K562 (cell line): Measurements from ENCODE around the gene NTSR1. TPM values are rescaled to one million over a fixed set of nuclear protein-coding genes. Genes with fewer than 3 reads are reported as not detected.

ENCODE experiments used
- E2F3 ChIP-seq: fragments of 250-450 bp; sonication (Bioruptor Pico); IDR thresholded peaks from 2 replicates; pipeline ENCODE4 v1.4.0; 2020; ENCODE audit warnings: mild to moderate bottlenecking
- EP300 ChIP-seq: IDR thresholded peaks from 2 replicates; pipeline ENCODE4 v1.6.1; 2012; ENCODE audit warnings: low read length, improper control_type of control experiment
- ETV6 ChIP-seq, 3 experiments: fragments of 150-350 bp in 1 of 3; sonication (generic) in 1 of 3; formaldehyde crosslinking in 1 of 3; IDR thresholded peaks; 2 replicates each; pipeline versions ENCODE4 v1.6.1 to v1.8.0; 2014 to 2022; ENCODE audit warnings: borderline replicate concordance in 2 of 3, low read depth in 2 of 3, antibody characterized with exemption in 1 of 3, low read length in 1 of 3, mild to moderate bottlenecking in 1 of 3, missing genetic modification reagents in 1 of 3
- FOXJ3 ChIP-seq: sonication (generic); formaldehyde crosslinking; IDR thresholded peaks from 2 replicates; pipeline ENCODE4 v1.4.0; 2020; ENCODE audit warnings: mild to moderate bottlenecking, missing genetic modification reagents
- KAT8 ChIP-seq: fragments of 450-650 bp; IDR thresholded peaks from 2 replicates; pipeline ENCODE4 v1.6.1; 2016; ENCODE audit warnings: low read depth, mild to moderate bottlenecking
- KLF13 ChIP-seq: fragments of 450-650 bp; IDR thresholded peaks from 2 replicates; pipeline ENCODE4 v1.6.1; 2016; ENCODE audit warnings: missing genetic modification characterization, low read depth, mild to moderate bottlenecking, missing compliant biosample characterization, moderate library complexity, borderline replicate concordance
- MCM5 ChIP-seq: fragments of 450-650 bp; IDR thresholded peaks from 2 replicates; pipeline ENCODE4 v1.6.1; 2016; ENCODE audit warnings: low read depth
- PHF20 ChIP-seq: fragments of 450-650 bp; IDR thresholded peaks from 2 replicates; pipeline ENCODE4 v1.6.1; 2018; ENCODE audit not compliant: partially characterized antibody
- POLR2A ChIP-seq: fragments of 450-650 bp; conservative IDR thresholded peaks from 2 replicates; pipeline ENCODE4 v1.6.1; 2016
- RHOXF2B ChIP-seq: fragments of 250-450 bp; sonication (Bioruptor Pico); conservative IDR thresholded peaks from 2 replicates; pipeline ENCODE4 v1.5.1; 2021
- SAP30 ChIP-seq: fragments of 200-600 bp; sonication (generic); IDR thresholded peaks from 2 replicates; pipeline ENCODE4 v1.6.1; 2012; ENCODE audit warnings: borderline replicate concordance, low read depth, mild to moderate bottlenecking, moderate library complexity, low read length, control low read depth, inconsistent platforms; ENCODE audit not compliant: insufficient read depth, poor library complexity, severe bottlenecking
- SLC30A9 ChIP-seq: fragments of 250-450 bp; sonication (Bioruptor Pico); IDR thresholded peaks from 2 replicates; pipeline ENCODE4 v1.8.0; 2022; ENCODE audit warnings: mild to moderate bottlenecking, moderate library complexity
- TFAM ChIP-seq: fragments of 250-450 bp; sonication (Bioruptor Pico); conservative IDR thresholded peaks from 2 replicates; pipeline ENCODE4 v1.5.0; 2021; ENCODE audit warnings: mild to moderate bottlenecking, moderate library complexity
- ZBTB17 ChIP-seq: fragments of 450-650 bp; formaldehyde crosslinking; IDR thresholded peaks from 2 replicates; pipeline ENCODE4 v1.4.0; 2020; ENCODE audit warnings: mild to moderate bottlenecking
- ZNF431 ChIP-seq: sonication (generic); formaldehyde crosslinking; IDR thresholded peaks from 2 replicates; pipeline ENCODE4 v1.8.0; 2022; ENCODE audit warnings: mild to moderate bottlenecking, missing genetic modification reagents
- ZZZ3 ChIP-seq: fragments of 450-650 bp; IDR thresholded peaks from 2 replicates; pipeline ENCODE4 v1.6.1; 2016; ENCODE audit warnings: antibody characterized with exemption, mild to moderate bottlenecking, moderate library complexity
- polyA plus RNA-seq, 8 experiments: library from polyadenylated mRNA; depleted of rRNA in 4 of 8; stranded (reverse) in 5 of 8; unstranded in 3 of 8; fragments of >200 nt; fragmentation: Nextera tagmentation in 2 of 8; fragmentation: Illumina TruSeq in 1 of 8; extraction: Ambion mirVana in 2 of 8; extraction: Trizol in 1 of 8; gene quantifications; 2 replicates each; pipeline versions ENCODE4 v1.2.1 to v1.2.3, GENCODE V29; 2011 to 2014; ENCODE audit warnings: inconsistent platforms in 1 of 8, missing spikeins in 1 of 8
- total RNA-seq, 7 experiments: library from RNA; depleted of rRNA in 6 of 7; stranded (reverse); fragments of >200 nt in 6 of 7; fragmentation: Illumina TruSeq in 2 of 7; extraction: Trizol in 2 of 7; gene quantifications; 2 replicates each; pipeline versions ENCODE4 v1.2.1 to v1.2.3, GENCODE V29; 2011 to 2021; ENCODE audit warnings: low replicate concordance in 1 of 7
- TF ChIP-seq, protein P1 (sequence below): fragments of 450-650 bp; IDR thresholded peaks from 2 replicates; pipeline ENCODE4 v1.6.1; 2016; ENCODE audit warnings: low read depth, mild to moderate bottlenecking, moderate library complexity
- TF ChIP-seq, protein P2 (sequence below): fragments of 250-450 bp; sonication (Bioruptor Pico); IDR thresholded peaks from 2 replicates; pipeline ENCODE4 v1.9.0; 2021; ENCODE audit warnings: mild to moderate bottlenecking, inconsistent platforms
- TF ChIP-seq, protein P3 (sequence below): fragments of 250-450 bp; sonication (Bioruptor Pico); IDR thresholded peaks from 2 replicates; pipeline ENCODE4 v1.4.0; 2020
- TF ChIP-seq, protein P4 (sequence below): sonication (generic); formaldehyde crosslinking; IDR thresholded peaks from 2 replicates; pipeline ENCODE4 v1.9.0; 2022; ENCODE audit warnings: mild to moderate bottlenecking, missing genetic modification reagents
- TF ChIP-seq, protein P5 (sequence below): fragments of 250-450 bp; sonication (Bioruptor Pico); IDR thresholded peaks from 2 replicates; pipeline ENCODE4 v1.5.0; 2021
- TF ChIP-seq, protein P6 (sequence below): fragments of 450-650 bp; IDR thresholded peaks from 2 replicates; pipeline ENCODE4 v1.6.1; 2016; ENCODE audit warnings: missing biosample characterization, missing genetic modification characterization

Gene NTSR1
- total and polyA plus RNA-seq, 9 of the 15 experiments (the other 6 are each of a cell fraction or from before 2014, with no cell fraction given) = 0.04 to 0.40 (median 0.13) TPM; not detected in 3

DNA sequence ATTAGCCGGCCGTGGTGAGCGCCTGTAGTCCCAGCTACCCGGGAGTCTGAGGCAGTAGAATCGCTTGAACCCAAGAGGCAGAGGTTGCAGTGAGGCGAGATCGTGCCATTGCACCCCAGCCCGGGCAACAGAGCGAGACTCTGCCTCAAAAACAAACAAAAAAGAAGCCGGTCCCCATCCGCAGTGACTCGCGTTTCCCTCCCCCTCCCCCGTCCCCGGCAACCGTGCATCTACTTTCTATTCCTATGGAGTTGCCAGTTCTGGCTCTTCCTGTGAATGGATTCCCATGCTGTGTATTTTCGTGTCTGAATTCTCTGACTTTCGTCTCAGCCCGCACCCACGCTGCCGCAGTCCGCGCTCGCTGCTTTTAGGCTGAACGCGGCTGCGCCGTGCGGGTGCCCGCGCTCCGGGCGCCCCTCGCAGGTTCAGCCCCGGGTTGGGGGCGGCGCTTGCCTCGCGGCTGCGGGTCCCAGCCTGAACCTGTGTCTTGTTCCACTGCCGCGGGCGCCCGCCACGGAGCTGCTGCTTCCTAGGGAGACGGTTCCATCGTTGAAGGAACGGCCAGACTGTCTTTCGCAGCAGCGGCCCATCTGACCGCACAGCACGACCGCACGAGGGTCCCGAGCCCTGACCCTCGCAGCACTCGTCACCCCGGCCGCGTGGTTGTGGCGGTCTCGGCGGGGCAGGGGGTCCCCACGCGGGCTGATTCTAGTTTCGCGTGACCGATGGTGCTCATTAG is 86.6 kb downstream of the NTSR1 start (continued):
- TF ChIP-seq MCM5 = no peak
- no peak for TF ChIP-seq ZNF431 (CRISPR knock-in tag)
- TF ChIP-seq, protein P1, sequence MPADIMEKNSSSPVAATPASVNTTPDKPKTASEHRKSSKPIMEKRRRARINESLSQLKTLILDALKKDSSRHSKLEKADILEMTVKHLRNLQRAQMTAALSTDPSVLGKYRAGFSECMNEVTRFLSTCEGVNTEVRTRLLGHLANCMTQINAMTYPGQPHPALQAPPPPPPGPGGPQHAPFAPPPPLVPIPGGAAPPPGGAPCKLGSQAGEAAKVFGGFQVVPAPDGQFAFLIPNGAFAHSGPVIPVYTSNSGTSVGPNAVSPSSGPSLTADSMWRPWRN = no peak
- TF ChIP-seq, protein P2, sequence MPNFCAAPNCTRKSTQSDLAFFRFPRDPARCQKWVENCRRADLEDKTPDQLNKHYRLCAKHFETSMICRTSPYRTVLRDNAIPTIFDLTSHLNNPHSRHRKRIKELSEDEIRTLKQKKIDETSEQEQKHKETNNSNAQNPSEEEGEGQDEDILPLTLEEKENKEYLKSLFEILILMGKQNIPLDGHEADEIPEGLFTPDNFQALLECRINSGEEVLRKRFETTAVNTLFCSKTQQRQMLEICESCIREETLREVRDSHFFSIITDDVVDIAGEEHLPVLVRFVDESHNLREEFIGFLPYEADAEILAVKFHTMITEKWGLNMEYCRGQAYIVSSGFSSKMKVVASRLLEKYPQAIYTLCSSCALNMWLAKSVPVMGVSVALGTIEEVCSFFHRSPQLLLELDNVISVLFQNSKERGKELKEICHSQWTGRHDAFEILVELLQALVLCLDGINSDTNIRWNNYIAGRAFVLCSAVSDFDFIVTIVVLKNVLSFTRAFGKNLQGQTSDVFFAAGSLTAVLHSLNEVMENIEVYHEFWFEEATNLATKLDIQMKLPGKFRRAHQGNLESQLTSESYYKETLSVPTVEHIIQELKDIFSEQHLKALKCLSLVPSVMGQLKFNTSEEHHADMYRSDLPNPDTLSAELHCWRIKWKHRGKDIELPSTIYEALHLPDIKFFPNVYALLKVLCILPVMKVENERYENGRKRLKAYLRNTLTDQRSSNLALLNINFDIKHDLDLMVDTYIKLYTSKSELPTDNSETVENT (CRISPR knock-in tag) = 0 out of 2 replicates have a peak, but pooled peaks have one; percentile 31
- no peak for TF ChIP-seq SLC30A9
- TF ChIP-seq SAP30 = no peak
- TF ChIP-seq KLF13 = no peak
- no peak for TF ChIP-seq PHF20
- TF ChIP-seq RHOXF2B (CRISPR knock-in tag) = no peak
- TF ChIP-seq POLR2A = peak; percentile 73
- TF ChIP-seq TFAM = no peak
- TF ChIP-seq, protein P3, sequence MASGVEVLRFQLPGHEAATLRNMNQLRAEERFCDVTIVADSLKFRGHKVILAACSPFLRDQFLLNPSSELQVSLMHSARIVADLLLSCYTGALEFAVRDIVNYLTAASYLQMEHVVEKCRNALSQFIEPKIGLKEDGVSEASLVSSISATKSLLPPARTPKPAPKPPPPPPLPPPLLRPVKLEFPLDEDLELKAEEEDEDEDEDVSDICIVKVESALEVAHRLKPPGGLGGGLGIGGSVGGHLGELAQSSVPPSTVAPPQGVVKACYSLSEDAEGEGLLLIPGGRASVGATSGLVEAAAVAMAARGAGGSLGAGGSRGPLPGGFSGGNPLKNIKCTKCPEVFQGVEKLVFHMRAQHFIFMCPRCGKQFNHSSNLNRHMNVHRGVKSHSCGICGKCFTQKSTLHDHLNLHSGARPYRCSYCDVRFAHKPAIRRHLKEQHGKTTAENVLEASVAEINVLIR = no peak
- TF ChIP-seq FOXJ3 (CRISPR knock-in tag) = no peak
- no peak for TF ChIP-seq E2F3
- TF ChIP-seq EP300 = no peak
- TF ChIP-seq ZBTB17 = no peak
- no peak for TF ChIP-seq ETV6 (IDR thresholded peaks at IDR 0.05; ENCODE audit: borderline replicate concordance in 1 of 2, low read depth in 2 of 2, low read length in 1 of 2)
- TF ChIP-seq ETV6 (CRISPR knock-in tag; IDR thresholded peaks at IDR 0.05; ENCODE audit: borderline replicate concordance) = no peak
- TF ChIP-seq, protein P4, sequence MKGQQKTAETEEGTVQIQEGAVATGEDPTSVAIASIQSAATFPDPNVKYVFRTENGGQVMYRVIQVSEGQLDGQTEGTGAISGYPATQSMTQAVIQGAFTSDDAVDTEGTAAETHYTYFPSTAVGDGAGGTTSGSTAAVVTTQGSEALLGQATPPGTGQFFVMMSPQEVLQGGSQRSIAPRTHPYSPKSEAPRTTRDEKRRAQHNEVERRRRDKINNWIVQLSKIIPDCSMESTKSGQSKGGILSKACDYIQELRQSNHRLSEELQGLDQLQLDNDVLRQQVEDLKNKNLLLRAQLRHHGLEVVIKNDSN (CRISPR knock-in tag) = no peak
- TF ChIP-seq, protein P5, sequence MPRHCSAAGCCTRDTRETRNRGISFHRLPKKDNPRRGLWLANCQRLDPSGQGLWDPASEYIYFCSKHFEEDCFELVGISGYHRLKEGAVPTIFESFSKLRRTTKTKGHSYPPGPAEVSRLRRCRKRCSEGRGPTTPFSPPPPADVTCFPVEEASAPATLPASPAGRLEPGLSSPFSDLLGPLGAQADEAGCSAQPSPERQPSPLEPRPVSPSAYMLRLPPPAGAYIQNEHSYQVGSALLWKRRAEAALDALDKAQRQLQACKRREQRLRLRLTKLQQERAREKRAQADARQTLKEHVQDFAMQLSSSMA (CRISPR knock-in tag) = no peak
- TF ChIP-seq ZZZ3 = no peak
- TF ChIP-seq KAT8 = no peak
- TF ChIP-seq, protein P6, sequence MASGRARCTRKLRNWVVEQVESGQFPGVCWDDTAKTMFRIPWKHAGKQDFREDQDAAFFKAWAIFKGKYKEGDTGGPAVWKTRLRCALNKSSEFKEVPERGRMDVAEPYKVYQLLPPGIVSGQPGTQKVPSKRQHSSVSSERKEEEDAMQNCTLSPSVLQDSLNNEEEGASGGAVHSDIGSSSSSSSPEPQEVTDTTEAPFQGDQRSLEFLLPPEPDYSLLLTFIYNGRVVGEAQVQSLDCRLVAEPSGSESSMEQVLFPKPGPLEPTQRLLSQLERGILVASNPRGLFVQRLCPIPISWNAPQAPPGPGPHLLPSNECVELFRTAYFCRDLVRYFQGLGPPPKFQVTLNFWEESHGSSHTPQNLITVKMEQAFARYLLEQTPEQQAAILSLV (tag) = no peak
